ENCODE measurements around the gene SPATA13.
A peak's percentile ranks its signal among the peaks of the same experiment; 100 is the strongest.
"Not testable (repeated sequence)": the region's sequence is repeated elsewhere in the genome, so short reads cannot be mapped to it uniquely, and the experiment has no call there.

Gene SPATA13

GRCh38 chr13:24279327-24280110 is 119.0 kb downstream of the SPATA13 start:
- no peak for DNase-seq (ENCODE audit: low spot score)

GRCh38 chr13:24280720-24281119 is 120.2 kb downstream of the SPATA13 start:
- DNase-seq (ENCODE audit: low spot score): no peak

GRCh38 chr13:24281188-24282008 is 120.9 kb downstream of the SPATA13 start:
- DNase-seq (ENCODE audit: low spot score): no peak

DNA sequence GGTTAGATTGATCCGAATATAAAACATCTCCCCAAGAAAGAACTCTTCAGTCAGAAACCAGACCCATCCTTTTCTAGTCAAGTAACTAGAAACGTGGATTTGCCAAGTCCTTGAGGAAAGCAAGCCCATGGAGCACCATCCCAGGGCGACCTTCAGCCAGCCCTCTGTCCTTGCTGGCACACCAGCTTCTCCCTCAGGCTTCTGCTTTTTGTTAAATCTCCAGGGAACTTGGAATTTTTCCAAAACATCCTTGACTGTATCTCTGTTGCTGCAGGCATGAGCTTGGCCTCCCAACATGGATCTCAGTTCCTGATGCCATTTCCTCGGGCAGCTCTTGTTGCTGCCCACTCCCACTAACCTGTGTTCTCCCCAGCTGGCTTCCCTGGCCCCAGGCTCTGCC is 121.7 kb downstream of the SPATA13 start:
- no peak for DNase-seq (ENCODE audit: low spot score)

GRCh38 chr13:24284889-24285565 is 124.5 kb downstream of the SPATA13 start:
- no peak for DNase-seq (ENCODE audit: low spot score)

DNA sequence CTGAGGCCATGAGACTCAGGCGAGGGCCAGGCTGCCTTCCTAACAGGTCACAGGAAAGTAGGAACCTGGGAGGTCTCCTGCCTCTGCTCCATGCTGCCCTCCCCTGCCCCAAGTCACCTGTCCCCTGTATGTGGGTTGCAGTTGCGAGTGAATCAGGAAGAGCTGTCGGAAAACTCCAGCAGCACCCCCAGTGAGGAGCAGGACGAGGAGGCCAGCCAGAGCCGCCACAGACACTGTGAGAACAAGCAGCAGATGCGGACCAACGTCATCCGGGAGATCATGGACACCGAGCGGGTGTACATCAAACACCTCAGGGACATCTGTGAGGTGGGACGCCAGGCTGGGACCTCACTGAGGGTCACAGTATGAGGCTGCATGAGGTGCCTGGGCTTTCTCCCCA is 126.1 kb downstream of the SPATA13 start:
- DNase-seq (ENCODE audit: low spot score): no peak

DNA sequence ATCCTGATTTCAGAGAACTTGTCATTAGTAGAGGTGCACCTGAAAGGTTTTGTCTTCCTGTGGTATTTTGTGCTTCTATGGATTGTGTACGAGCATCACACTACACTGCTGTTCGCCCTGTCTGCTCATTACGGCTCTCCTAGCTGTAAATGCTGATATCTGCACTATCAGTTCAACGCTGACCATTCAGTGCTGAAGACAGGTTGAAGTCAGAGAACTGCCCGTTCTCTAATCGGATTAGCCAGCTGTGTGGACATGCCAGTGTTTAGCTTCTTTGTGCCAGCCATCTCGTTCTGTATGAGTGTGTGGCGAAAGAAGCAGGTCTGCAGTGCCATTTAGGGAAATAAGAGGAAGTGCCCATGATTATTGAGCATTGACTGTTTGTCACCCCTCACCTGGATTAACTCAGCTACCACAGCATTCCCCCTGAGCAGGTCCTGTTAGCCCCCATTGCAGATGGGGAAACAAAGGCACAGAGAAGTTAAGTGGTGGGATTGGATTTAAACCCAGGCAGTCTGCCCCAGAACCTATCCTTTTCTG is 127.3 kb downstream of the SPATA13 start:
- DNase-seq (ENCODE audit: low spot score): no peak

DNA sequence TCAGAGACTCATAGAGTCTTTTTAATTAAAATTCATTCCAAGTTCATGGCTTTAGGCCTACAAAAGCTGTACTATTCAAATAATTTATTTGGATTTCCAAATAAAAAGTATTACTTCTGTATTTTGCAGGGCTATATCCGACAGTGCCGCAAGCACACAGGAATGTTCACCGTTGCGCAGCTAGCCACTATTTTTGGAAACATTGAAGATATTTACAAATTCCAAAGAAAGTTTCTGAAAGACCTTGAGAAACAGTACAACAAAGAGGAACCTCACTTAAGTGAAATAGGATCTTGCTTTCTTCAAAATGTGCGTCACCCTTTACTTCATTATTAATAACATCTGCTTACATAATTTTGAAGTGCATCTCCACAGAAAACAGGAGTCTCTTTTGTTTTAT is 128.3 kb downstream of the SPATA13 start:
- no peak for DNase-seq (ENCODE audit: low spot score)

DNA sequence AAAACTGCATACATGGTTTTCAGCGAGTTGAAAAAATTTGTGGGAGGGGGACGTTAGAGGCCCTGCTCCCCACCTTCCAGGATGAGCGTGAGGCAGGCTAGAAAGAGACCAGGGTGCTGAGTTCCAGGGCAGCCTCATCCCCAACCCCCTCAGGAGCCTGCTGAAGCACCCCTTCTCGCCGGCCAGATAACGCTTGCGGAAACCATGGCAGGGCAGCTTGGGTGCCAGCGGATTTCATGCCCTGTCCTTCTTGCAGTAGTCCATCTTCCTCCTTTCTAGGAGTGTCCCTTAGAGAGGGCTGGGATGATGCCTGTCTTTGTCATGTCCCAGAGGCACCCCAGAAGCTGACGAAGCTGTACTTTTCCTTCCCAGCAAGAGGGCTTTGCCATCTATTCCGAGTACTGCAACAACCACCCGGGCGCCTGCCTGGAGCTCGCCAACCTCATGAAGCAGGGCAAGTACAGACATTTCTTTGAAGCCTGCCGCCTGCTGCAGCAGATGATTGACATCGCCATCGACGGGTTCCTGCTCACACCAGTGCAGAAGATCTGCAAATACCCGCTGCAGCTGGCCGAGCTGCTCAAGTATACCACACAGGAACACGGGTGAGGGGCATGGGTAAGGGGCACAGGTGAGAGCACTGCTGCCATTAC is 129.9 kb downstream of the SPATA13 start:
- no peak for DNase-seq (ENCODE audit: low spot score)

DNA sequence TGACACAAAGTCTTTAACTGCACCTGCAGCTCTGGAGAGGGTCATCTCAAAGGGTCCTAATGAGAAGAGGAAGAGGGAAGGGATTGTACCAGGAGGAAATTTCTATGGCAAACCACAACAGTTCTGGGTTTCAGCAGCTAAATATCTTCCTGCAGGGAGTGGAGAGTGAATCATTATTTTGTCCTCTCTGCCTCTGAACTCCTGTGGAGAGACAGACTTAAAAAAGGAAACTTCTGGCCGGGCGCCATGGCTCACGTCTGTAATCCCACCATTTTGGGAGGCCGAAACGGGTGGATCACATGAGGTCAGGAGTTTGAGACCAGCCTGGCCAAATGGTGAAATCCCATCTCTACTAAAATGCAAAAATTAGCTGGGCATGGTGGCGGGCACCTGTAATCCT is 132.0 kb downstream of the SPATA13 start:
- DNase-seq (ENCODE audit: low spot score): no peak

DNA sequence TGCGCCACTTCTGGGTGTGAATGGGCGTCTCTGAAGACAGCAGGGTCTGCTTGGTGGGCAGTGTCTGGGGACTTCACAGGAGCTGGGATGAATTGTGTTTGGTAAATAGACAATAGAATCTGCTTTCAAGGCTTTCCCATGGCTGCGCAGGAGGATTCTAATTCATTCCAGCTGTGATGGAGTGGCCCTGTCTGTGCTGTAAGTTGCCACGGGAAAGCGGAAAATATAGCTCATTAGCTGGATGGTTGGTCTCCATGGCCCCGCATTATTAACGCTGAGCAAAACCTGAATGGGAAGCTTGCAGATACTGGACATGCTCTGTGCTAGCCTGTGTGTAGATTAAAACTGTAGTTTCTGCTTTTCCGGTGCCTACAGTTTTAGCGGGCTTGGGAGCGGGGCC is 133.2 kb downstream of the SPATA13 start:
- no peak for DNase-seq (ENCODE audit: low spot score)

DNA sequence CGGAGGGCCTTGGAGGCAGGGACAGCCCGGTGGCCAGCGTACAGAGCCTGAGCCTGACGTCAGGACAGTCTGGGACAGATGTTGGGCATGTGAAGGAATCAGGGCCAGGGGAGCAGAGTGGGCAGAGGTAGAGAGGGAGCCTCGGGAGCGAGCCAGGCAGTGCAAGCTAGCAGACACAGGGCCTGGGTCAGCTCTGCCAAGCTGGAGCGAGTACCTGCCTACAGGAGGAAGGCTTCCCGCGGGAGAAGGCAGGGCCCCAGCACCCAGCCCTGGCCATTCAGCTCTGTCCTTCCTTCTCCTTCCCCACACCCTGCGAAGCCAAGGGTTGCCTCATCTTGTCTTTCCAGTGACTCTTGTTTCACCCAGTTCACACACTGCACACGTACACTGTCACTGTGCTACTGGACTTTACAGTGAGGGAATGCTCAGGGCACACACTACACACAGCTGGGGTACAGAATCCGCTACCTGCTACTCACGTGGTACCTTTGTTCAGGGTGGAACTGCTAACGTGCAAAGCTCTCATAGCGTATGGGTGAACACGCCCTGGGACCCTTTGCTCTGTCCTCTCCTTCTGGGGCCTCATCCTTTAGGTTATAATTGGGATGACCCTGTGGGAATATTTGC is 139.1 kb downstream of the SPATA13 start:
- no peak for DNase-seq (ENCODE audit: low spot score)

DNA sequence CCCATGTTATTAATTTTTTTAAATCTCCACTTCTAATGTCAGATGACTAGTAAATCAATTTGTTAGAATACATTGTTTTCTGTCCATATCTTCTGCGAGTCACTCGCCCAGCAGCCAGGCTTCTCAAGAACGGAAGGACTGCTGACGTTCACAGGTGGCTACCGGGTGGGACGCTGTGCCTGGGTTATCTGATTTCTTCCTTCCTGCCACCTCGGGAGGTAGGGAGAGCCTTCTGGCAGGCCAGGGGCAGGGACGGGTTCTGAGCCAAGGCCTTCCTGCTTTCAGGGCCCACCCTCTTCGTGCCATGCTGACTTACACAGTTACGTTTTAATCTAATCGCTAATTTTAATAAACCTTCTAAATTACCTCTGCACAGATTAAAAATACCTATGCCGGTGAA is 140.9 kb downstream of the SPATA13 start:
- DNase-seq (ENCODE audit: low spot score): no peak

- DNase-seq (ENCODE audit: low spot score): no peak
These were observed 141.4 kb downstream of the SPATA13 start for GRCh38 chr13:24301911-24302310.

DNA sequence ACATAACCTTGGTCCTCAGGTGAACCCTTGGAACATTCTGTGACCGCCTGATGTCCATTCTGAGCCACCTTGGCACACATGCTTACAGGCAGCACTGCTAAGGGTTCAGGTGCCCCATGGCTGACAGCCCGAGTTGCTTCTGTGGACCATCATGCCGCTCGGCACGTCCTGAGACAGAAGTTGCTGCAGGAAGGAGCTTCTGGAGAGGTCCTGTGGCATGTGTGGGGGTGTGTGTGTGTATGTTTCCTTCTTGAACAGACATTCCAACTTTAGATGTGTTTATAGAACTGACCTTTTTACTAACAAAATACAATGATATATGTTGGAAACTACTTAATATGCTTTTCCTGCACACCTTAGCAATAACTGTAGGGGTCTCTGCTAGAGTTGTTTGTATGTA is 144.1 kb downstream of the SPATA13 start:
- no peak for DNase-seq (ENCODE audit: low spot score)

- peak; percentile 50 for DNase-seq (ENCODE audit: low spot score)
These were observed 146.1 kb downstream of the SPATA13 start for GRCh38 chr13:24306632-24307031.

- DNase-seq (ENCODE audit: low spot score): no peak
These were observed 146.9 kb downstream of the SPATA13 start for GRCh38 chr13:24307211-24308067.

GRCh38 chr13:24308068-24308445 is 147.5 kb downstream of the SPATA13 start:
- DNase-seq (ENCODE audit: low spot score): no peak

DNA sequence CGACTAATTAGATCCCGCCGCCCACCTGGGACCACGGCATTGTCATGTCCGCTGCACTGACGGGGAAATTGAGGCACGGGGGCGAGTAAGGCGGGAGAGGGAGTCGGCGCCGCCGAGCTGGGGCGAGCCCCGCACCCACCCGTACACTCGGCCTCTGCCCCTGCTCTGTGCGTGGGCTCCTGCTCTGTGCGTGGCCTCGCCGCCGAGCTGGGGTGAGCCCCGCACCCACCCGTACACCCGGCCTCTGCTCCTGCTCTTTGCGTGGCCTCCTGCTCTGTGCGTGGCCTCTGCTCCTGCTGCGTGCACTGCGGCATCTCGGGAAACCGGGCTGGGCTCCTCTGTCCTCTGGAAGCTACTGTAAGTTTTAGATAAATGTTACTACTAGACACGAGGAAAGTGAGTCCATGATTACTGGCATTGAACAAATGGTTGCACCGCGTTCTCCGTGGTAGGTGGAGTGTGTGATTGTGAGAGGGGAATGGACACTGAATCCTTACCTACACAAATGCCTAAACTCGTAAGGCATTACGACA is 148.0 kb downstream of the SPATA13 start:
- no peak for DNase-seq (ENCODE audit: low spot score)

GRCh38 chr13:24309300-24309699 is 148.8 kb downstream of the SPATA13 start, which contains the start of gene C1QTNF9:
Gene C1QTNF9, plus strand, starts transcription at chr13:24309580. Its CDS starts 6,424 bp downstream, at chr13:24316004.
- not testable (repeated sequence) for DNase-seq (ENCODE audit: low spot score)

All from AG20443 (cell line).